Measurements from ENCODE around the gene RPS6KA2. TPM values are rescaled to one million over a fixed set of nuclear protein-coding genes. Genes with fewer than 3 reads are reported as not detected.

RPS6KA2 gene
- total and polyA plus RNA-seq, 2 experiments from 2014 or later, result 12.5 to 25.3 TPM

DNA sequence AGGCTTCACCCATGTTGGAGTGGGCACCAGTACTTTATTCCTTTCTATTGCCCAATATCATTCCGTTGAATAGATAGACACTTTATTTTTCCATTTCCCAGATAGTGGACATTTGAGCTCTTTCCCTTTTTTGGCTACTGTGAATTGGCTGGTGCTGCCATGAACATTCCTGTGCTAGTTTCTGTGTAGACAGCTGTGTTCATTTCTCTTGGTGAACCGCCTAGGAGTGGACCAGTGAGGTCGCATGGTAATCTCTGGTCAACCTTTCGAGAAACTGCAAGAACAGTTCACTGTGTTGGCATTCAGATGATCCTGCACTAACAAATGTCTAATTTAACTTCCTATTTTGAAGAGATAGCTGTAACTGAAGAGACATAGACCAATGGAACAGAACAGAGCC lies 99.2 kb downstream of the RPS6KA2 start (continued):
- TF ChIP-seq ZNF114 (CRISPR knock-in tag; IDR thresholded peaks at IDR 0.05) (no peak), EZH2phosphoT487 (IDR thresholded peaks at IDR 0.05; ENCODE audit: unreplicated experiment) (no peak), ZNF331 (CRISPR knock-in tag; IDR thresholded peaks at IDR 0.05; ENCODE audit: low read depth) (no peak)

DNA sequence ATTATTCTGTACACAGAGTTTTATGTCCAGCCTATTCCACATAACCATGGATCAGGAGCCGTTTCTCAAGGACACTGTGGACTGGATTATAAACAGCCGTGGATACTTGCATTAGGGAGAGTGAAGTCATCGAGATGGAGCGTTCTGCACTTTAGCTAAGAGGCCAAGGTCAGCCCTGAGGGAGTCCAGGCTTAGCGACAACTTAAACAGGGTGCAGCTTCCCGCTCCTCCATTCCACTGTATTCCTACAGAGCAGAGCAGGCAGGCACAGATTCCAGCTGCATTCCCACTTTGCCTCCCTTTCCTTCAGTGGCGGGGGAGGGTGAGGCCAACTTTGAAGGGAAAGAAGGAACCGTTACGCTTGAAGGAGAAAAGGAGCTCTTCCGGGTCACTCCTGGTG lies 100.1 kb downstream of the RPS6KA2 start:
- no peak overlapping the region for H3K27ac ChIP-seq (ENCODE audit: low read depth)
- H3K79me2 ChIP-seq (replicated peaks; ENCODE audit: insufficient read depth), result no peaks in the 10 kb centered on the region
- H3K36me3 ChIP-seq (ENCODE audit: insufficient read depth), result peaks cover 11% of the 10 kb centered on the region; the same call in 1 of the 2 replicates
- no peaks in the 10 kb centered on the region for H3K9me2 ChIP-seq (ENCODE audit: insufficient read depth)
- H3K27me3 ChIP-seq (ENCODE audit: insufficient read depth), result no peaks in the 10 kb centered on the region
- no peaks in the 10 kb centered on the region for H3K4me1 ChIP-seq (ENCODE audit: insufficient read depth)
- H3K27ac Mint-ChIP-seq, result no peak overlapping the region
- H3K27me3 Mint-ChIP-seq (ENCODE audit: insufficient read depth, low read depth, poor library complexity), result peaks cover 3% of the 10 kb centered on the region
- peaks cover 41% of the 10 kb centered on the region for H3K36me3 Mint-ChIP-seq (ENCODE audit: low read depth)
- no peak overlapping the region for H3K4me3 Mint-ChIP-seq
- H4K20me1 ChIP-seq (replicated peaks; ENCODE audit: insufficient read depth), result peaks cover 5% of the 10 kb centered on the region; the same call in 1 of the 2 replicates
- H2AFZ ChIP-seq, result no peak overlapping the region
- no peak overlapping the region for H3K4me3 ChIP-seq
- no peaks in the 10 kb centered on the region for H3F3A ChIP-seq (replicated peaks; ENCODE audit: low read depth)
- TF ChIP-seq ZNF331 (CRISPR knock-in tag; IDR thresholded peaks at IDR 0.05; ENCODE audit: low read depth) (no peak), CREB1 (CRISPR knock-in tag; IDR thresholded peaks at IDR 0.05; ENCODE audit: low read depth) (no peak), NANOG (IDR thresholded peaks at IDR 0.05; ENCODE audit: borderline replicate concordance) (no peak)
- TF ChIP-seq, protein P1, sequence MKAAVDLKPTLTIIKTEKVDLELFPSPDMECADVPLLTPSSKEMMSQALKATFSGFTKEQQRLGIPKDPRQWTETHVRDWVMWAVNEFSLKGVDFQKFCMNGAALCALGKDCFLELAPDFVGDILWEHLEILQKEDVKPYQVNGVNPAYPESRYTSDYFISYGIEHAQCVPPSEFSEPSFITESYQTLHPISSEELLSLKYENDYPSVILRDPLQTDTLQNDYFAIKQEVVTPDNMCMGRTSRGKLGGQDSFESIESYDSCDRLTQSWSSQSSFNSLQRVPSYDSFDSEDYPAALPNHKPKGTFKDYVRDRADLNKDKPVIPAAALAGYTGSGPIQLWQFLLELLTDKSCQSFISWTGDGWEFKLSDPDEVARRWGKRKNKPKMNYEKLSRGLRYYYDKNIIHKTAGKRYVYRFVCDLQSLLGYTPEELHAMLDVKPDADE (IDR thresholded peaks at IDR 0.05), result no peak
- H3K4me1 Mint-ChIP-seq, result peaks cover 9% of the 10 kb centered on the region
- H3K9me3 Mint-ChIP-seq, result no peaks in the 10 kb centered on the region
- no peak overlapping the region for H3K4me2 ChIP-seq
- DNase-seq (ENCODE audit: low spot score) (no peak), ATAC-seq (no peak)

DNA sequence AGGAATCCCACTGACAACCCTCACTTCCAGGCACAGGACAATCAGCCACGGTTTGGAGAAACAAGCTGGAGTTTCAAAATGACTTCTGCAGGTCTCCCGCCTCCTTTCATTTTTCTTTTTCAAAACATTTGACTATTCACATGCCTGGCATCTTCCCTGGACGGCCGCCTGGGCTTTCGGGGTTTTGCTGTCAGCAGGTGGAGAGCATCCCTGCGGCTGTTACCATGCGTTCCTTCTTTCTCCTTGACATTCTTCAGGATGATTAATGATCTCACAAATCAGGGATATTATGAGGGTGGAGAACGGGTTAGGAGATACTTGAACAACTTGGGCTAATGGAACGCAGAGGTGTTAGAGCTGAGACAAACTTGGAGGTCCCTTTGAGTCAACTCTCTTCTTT lies 101.5 kb downstream of the RPS6KA2 start:
- no peaks in the 10 kb centered on the region for H3K4me1 ChIP-seq (ENCODE audit: insufficient read depth)
- H3K27me3 ChIP-seq (ENCODE audit: insufficient read depth), result no peaks in the 10 kb centered on the region
- Mint-ChIP-seq H3K27ac (no peak overlapping the region), H3K4me1 (peaks cover 9% of the 10 kb centered on the region), H3K4me3 (no peak overlapping the region), H3K27me3 (ENCODE audit: insufficient read depth, low read depth, poor library complexity) (peaks cover 3% of the 10 kb centered on the region), H3K9me3 (no peaks in the 10 kb centered on the region), H3K36me3 (ENCODE audit: low read depth) (peaks cover 42% of the 10 kb centered on the region)
- H3K27ac ChIP-seq (ENCODE audit: low read depth), result no peak overlapping the region
- no peak overlapping the region for H3K4me3 ChIP-seq
- H3K4me2 ChIP-seq, result no peak overlapping the region
- DNase-seq (ENCODE audit: low spot score), result no peak
- no peak for ATAC-seq
- 0 out of 2 replicates have a peak, but pooled peaks cover under 1% of the 10 kb centered on the region for H3K9me2 ChIP-seq (ENCODE audit: insufficient read depth)
- TF ChIP-seq, protein P1 (IDR thresholded peaks at IDR 0.05), result no peak
- TF ChIP-seq EZH2 (IDR thresholded peaks at IDR 0.05; ENCODE audit: low read depth, unreplicated experiment) (no peak), ZNF114 (CRISPR knock-in tag; IDR thresholded peaks at IDR 0.05) (no peak), JUNB (IDR thresholded peaks at IDR 0.05; ENCODE audit: unreplicated experiment) (no peak), ZNF331 (CRISPR knock-in tag; IDR thresholded peaks at IDR 0.05; ENCODE audit: low read depth) (no peak), STAT1 (IDR thresholded peaks at IDR 0.05; ENCODE audit: unreplicated experiment) (no peak), NANOG (IDR thresholded peaks at IDR 0.05; ENCODE audit: borderline replicate concordance) (no peak), POLR2AphosphoS5 (IDR thresholded peaks at IDR 0.05; ENCODE audit: low read depth) (no peak), EZH2phosphoT487 (IDR thresholded peaks at IDR 0.05; ENCODE audit: unreplicated experiment) (no peak), CREB1 (CRISPR knock-in tag; IDR thresholded peaks at IDR 0.05; ENCODE audit: low read depth) (no peak)
- TF ChIP-seq, protein P2, sequence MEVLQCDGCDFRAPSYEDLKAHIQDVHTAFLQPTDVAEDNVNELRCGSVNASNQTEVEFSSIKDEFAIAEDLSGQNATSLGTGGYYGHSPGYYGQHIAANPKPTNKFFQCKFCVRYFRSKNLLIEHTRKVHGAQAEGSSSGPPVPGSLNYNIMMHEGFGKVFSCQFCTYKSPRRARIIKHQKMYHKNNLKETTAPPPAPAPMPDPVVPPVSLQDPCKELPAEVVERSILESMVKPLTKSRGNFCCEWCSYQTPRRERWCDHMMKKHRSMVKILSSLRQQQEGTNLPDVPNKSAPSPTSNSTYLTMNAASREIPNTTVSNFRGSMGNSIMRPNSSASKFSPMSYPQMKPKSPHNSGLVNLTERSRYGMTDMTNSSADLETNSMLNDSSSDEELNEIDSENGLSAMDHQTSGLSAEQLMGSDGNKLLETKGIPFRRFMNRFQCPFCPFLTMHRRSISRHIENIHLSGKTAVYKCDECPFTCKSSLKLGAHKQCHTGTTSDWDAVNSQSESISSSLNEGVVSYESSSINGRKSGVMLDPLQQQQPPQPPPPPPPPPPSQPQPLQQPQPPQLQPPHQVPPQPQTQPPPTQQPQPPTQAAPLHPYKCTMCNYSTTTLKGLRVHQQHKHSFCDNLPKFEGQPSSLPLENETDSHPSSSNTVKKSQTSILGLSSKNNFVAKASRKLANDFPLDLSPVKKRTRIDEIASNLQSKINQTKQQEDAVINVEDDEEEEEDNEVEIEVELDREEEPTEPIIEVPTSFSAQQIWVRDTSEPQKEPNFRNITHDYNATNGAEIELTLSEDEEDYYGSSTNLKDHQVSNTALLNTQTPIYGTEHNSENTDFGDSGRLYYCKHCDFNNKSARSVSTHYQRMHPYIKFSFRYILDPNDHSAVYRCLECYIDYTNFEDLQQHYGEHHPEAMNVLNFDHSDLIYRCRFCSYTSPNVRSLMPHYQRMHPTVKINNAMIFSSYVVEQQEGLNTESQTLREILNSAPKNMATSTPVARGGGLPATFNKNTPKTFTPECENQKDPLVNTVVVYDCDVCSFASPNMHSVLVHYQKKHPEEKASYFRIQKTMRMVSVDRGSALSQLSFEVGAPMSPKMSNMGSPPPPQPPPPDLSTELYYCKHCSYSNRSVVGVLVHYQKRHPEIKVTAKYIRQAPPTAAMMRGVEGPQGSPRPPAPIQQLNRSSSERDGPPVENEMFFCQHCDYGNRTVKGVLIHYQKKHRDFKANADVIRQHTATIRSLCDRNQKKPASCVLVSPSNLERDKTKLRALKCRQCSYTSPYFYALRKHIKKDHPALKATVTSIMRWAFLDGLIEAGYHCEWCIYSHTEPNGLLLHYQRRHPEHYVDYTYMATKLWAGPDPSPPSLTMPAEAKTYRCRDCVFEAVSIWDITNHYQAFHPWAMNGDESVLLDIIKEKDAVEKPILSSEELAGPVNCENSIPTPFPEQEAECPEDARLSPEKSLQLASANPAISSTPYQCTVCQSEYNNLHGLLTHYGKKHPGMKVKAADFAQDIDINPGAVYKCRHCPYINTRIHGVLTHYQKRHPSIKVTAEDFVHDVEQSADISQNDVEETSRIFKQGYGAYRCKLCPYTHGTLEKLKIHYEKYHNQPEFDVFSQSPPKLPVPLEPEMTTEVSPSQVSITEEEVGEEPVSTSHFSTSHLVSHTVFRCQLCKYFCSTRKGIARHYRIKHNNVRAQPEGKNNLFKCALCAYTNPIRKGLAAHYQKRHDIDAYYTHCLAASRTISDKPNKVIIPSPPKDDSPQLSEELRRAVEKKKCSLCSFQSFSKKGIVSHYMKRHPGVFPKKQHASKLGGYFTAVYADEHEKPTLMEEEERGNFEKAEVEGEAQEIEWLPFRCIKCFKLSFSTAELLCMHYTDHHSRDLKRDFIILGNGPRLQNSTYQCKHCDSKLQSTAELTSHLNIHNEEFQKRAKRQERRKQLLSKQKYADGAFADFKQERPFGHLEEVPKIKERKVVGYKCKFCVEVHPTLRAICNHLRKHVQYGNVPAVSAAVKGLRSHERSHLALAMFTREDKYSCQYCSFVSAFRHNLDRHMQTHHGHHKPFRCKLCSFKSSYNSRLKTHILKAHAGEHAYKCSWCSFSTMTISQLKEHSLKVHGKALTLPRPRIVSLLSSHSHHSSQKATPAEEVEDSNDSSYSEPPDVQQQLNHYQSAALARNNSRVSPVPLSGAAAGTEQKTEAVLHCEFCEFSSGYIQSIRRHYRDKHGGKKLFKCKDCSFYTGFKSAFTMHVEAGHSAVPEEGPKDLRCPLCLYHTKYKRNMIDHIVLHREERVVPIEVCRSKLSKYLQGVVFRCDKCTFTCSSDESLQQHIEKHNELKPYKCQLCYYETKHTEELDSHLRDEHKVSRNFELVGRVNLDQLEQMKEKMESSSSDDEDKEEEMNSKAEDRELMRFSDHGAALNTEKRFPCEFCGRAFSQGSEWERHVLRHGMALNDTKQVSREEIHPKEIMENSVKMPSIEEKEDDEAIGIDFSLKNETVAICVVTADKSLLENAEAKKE (CRISPR knock-in tag; IDR thresholded peaks at IDR 0.05), result no peak
- no peak overlapping the region for H2AFZ ChIP-seq
- no peaks in the 10 kb centered on the region for H3K79me2 ChIP-seq (replicated peaks; ENCODE audit: insufficient read depth)
- peaks cover 6% of the 10 kb centered on the region; the same call in 1 of the 2 replicates for H3K36me3 ChIP-seq (ENCODE audit: insufficient read depth)
- H4K20me1 ChIP-seq (replicated peaks; ENCODE audit: insufficient read depth), result peaks cover 5% of the 10 kb centered on the region; the same call in 1 of the 2 replicates
- no peaks in the 10 kb centered on the region for H3F3A ChIP-seq (replicated peaks; ENCODE audit: low read depth)
